Measurements from ENCODE around the gene RPS18.

GRCh38 chr6:33316603-33317418, 44.9 kb downstream of the RPS18 start:
- TF ChIP-seq CTCF (conservative IDR thresholded peaks at IDR 0.05; ENCODE audit: low read length) (no peak), EZH2phosphoT487 (IDR thresholded peaks at IDR 0.05; ENCODE audit: borderline replicate concordance, low read depth, low read length) (no peak)
